Endodermal cell (in vitro differentiated cells): Measurements from ENCODE around the gene PTH2. TPM values are rescaled to one million over a fixed set of nuclear protein-coding genes. Genes with fewer than 3 reads are reported as not detected.

Experiments
- DNase-seq: peaks from one replicate; pipeline ENCODE4 v3.0.0-alpha.2; 2017
- H3K27ac ChIP-seq: 2 replicates; pipeline ENCODE4 v1.5.1; 2013; ENCODE audit warnings: mild to moderate bottlenecking, low read depth, low read length, moderate library complexity
- H3K27me3 ChIP-seq: 2 replicates; pipeline ENCODE4 v1.6.1; 2013; ENCODE audit warnings: mild to moderate bottlenecking, low read length, moderate library complexity; ENCODE audit not compliant: insufficient read depth, control insufficient read depth, poor library complexity, severe bottlenecking
- H3K36me3 ChIP-seq: 2 replicates; pipeline ENCODE4 v1.7.0; 2013; ENCODE audit warnings: mild to moderate bottlenecking, low read length, moderate library complexity; ENCODE audit not compliant: control insufficient read depth, insufficient read depth
- H3K4me1 ChIP-seq: one replicate; pipeline ENCODE4 v1.7.0; 2013; ENCODE audit warnings: low read length; ENCODE audit not compliant: control insufficient read depth, insufficient read depth
- H3K4me3 ChIP-seq: 2 replicates; pipeline ENCODE4 v1.5.1; 2013; ENCODE audit warnings: mild to moderate bottlenecking, low read length, moderate library complexity
- H3K9ac ChIP-seq: 2 replicates; pipeline ENCODE4 v1.6.1; 2013; ENCODE audit warnings: mild to moderate bottlenecking, low read length, moderate library complexity; ENCODE audit not compliant: poor library complexity, severe bottlenecking; ENCODE audit errors: extremely low read depth
- H3K9me3 ChIP-seq: 2 replicates; pipeline ENCODE4 v1.6.1; 2013; ENCODE audit warnings: mild to moderate bottlenecking, low read length, moderate library complexity; ENCODE audit not compliant: control insufficient read depth
- H3K27ac Mint-ChIP-seq: 2 replicates; pipeline ENCODE4 v1.8.0; 2020; ENCODE audit warnings: mixed read lengths
- H3K27me3 Mint-ChIP-seq: 2 replicates; pipeline ENCODE4 v1.8.0; 2021; ENCODE audit warnings: mild to moderate bottlenecking, mixed read lengths; ENCODE audit not compliant: insufficient read depth
- H3K36me3 Mint-ChIP-seq: 2 replicates; pipeline ENCODE4 v1.8.0; 2020; ENCODE audit warnings: low read depth, mixed read lengths
- H3K4me1 Mint-ChIP-seq: 2 replicates; pipeline ENCODE4 v1.8.0; 2020; ENCODE audit warnings: mixed read lengths
- H3K4me3 Mint-ChIP-seq: 2 replicates; pipeline ENCODE4 v1.8.0; 2020; ENCODE audit warnings: mild to moderate bottlenecking, moderate library complexity, mixed read lengths
- H3K9me3 Mint-ChIP-seq: 2 replicates; pipeline ENCODE4 v1.8.0; 2020; ENCODE audit warnings: mild to moderate bottlenecking, mixed read lengths
- WGBS, 2 experiments: methylation state at CpG; one replicate each; pipeline versions ENCODE4 v1.1.5 to v1.1.7; 2013; ENCODE audit warnings: missing lambda C conversion rate in 2 of 2, mixed read lengths in 1 of 2; ENCODE audit not compliant: insufficient coverage in 1 of 2, insufficient read length in 1 of 2; 5-methylcytosine and 5-hydroxymethylcytosine counted together
- total RNA-seq, 2 donors: library from RNA; stranded (reverse); fragmentation: NEBNext Ultra II Directional in 1 of 2; extraction: Animal tissue kit (Norgen Biotek cat#: 25700) in 1 of 2; gene quantifications; 2 replicates in 1 of 2; 3 replicates in 1 of 2; pipeline ENCODE4 v1.2.1, GENCODE V29; 2021
- TF ChIP-seq, protein P1 (sequence below): fragments of 200-600 bp; sonication (generic); conservative IDR thresholded peaks from 2 replicates; pipeline ENCODE4 v1.5.0; 2021; ENCODE audit warnings: antibody characterized with exemption, mild to moderate bottlenecking

PTH2 gene
- total RNA-seq, 2 donors from 2014 or later, result not detected

- H3K4me3 Mint-ChIP-seq, result no peak overlapping the region
- Histone ChIP-seq H3K27ac (no peak overlapping the region), H3K9ac (no peak overlapping the region), H3K4me1 (no peaks in the 10 kb centered on the region), H3K4me3 (no peak overlapping the region), H3K9me3 (no peaks in the 10 kb centered on the region), H3K36me3 (peaks cover 27% of the 10 kb centered on the region), H3K27me3 (no peaks in the 10 kb centered on the region)
- no peak for DNase-seq
- 97 to 100% methylated on average over 3 to 5 of the region's 5 CpGs for WGBS, 2 experiments
- TF ChIP-seq, protein P1, sequence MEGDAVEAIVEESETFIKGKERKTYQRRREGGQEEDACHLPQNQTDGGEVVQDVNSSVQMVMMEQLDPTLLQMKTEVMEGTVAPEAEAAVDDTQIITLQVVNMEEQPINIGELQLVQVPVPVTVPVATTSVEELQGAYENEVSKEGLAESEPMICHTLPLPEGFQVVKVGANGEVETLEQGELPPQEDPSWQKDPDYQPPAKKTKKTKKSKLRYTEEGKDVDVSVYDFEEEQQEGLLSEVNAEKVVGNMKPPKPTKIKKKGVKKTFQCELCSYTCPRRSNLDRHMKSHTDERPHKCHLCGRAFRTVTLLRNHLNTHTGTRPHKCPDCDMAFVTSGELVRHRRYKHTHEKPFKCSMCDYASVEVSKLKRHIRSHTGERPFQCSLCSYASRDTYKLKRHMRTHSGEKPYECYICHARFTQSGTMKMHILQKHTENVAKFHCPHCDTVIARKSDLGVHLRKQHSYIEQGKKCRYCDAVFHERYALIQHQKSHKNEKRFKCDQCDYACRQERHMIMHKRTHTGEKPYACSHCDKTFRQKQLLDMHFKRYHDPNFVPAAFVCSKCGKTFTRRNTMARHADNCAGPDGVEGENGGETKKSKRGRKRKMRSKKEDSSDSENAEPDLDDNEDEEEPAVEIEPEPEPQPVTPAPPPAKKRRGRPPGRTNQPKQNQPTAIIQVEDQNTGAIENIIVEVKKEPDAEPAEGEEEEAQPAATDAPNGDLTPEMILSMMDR, result no peak
- H3K36me3 Mint-ChIP-seq, result peaks cover 33% of the 10 kb centered on the region
- H3K27ac Mint-ChIP-seq, result no peak overlapping the region
- no peaks in the 10 kb centered on the region for H3K27me3 Mint-ChIP-seq
- peaks cover 3% of the 10 kb centered on the region for H3K4me1 Mint-ChIP-seq
- H3K9me3 Mint-ChIP-seq, result peaks cover 1% of the 10 kb centered on the region
Measured at GRCh38 chr19:49456326-49456725, 33.1 kb upstream of the PTH2 start.

GRCh38 chr19:49455773-49456172 lies 32.5 kb upstream of the PTH2 start:
- H3K4me1 ChIP-seq, result no peaks in the 10 kb centered on the region
- Mint-ChIP-seq H3K9me3 (peaks cover 1% of the 10 kb centered on the region), H3K27me3 (no peaks in the 10 kb centered on the region), H3K4me3 (no peak overlapping the region), H3K4me1 (peaks cover 3% of the 10 kb centered on the region), H3K27ac (no peak overlapping the region), H3K36me3 (peaks cover 33% of the 10 kb centered on the region)
- no peak for DNase-seq
- H3K9ac ChIP-seq, result no peak overlapping the region
- peaks cover 26% of the 10 kb centered on the region for H3K36me3 ChIP-seq
- no peaks in the 10 kb centered on the region for H3K9me3 ChIP-seq
- no peak overlapping the region for H3K27ac ChIP-seq
- WGBS, 2 experiments, result 95 to 100% methylated on average over 5 of the region's 5 CpGs
- no peaks in the 10 kb centered on the region for H3K27me3 ChIP-seq
- TF ChIP-seq, protein P1, result no peak
- H3K4me3 ChIP-seq, result no peak overlapping the region

- no peaks in the 10 kb centered on the region for H3K9me3 ChIP-seq
- no peaks in the 10 kb centered on the region for H3K4me1 ChIP-seq
- Mint-ChIP-seq H3K27ac (peak overlapping the region; percentile 100), H3K9me3 (peaks cover 1% of the 10 kb centered on the region), H3K36me3 (peaks cover 33% of the 10 kb centered on the region), H3K4me3 (peak overlapping the region; percentile 88), H3K27me3 (no peaks in the 10 kb centered on the region), H3K4me1 (peaks cover 9% of the 10 kb centered on the region)
- H3K36me3 ChIP-seq, result peaks cover 22% of the 10 kb centered on the region
- 24 to 43% methylated on average over 4 to 9 of the region's 10 CpGs for WGBS, 2 experiments
- peak overlapping the region; percentile 84 for H3K4me3 ChIP-seq
- H3K9ac ChIP-seq, result peak overlapping the region; percentile 84
- H3K27me3 ChIP-seq, result no peaks in the 10 kb centered on the region
- DNase-seq, result no peak
- H3K27ac ChIP-seq, result peak overlapping the region; percentile 78
- TF ChIP-seq, protein P1, result no peak
Measured at GRCh38 chr19:49453757-49454240, 30.6 kb upstream of the PTH2 start.
